GM12801 (cell line): ENCODE measurements around the gene LEMD1.

Source experiments
- TF ChIP-seq, protein P1 (sequence below): IDR thresholded peaks from one replicate; pipeline ENCODE4 v1.5.1; 2011; ENCODE audit warnings: control low read depth; ENCODE audit not compliant: insufficient read length; ENCODE audit errors: extremely low read depth

The LEMD1 gene

GRCh38 chr1:205422993-205423642, 1.3 kb upstream of the LEMD1 start:
- TF ChIP-seq, protein P1, sequence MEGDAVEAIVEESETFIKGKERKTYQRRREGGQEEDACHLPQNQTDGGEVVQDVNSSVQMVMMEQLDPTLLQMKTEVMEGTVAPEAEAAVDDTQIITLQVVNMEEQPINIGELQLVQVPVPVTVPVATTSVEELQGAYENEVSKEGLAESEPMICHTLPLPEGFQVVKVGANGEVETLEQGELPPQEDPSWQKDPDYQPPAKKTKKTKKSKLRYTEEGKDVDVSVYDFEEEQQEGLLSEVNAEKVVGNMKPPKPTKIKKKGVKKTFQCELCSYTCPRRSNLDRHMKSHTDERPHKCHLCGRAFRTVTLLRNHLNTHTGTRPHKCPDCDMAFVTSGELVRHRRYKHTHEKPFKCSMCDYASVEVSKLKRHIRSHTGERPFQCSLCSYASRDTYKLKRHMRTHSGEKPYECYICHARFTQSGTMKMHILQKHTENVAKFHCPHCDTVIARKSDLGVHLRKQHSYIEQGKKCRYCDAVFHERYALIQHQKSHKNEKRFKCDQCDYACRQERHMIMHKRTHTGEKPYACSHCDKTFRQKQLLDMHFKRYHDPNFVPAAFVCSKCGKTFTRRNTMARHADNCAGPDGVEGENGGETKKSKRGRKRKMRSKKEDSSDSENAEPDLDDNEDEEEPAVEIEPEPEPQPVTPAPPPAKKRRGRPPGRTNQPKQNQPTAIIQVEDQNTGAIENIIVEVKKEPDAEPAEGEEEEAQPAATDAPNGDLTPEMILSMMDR = no peak

DNA sequence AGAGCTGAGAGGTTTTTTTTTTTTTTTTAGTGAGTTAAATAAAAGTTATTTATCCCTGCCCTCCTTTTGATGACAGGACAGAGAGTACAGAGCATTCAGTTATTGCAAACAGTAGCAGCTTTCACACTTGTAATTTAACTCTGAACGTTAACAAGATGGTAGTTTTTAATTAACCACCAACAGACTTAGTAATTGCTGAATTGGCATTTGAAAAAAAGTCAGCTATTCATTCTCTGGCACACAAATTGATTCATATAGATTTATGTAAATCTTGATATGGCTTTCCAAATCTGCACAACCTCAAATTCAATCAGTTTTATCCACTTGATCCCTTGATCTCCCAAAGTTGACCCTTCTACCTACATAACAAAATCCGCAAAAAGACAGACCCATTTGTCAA, 918 bp downstream of the LEMD1 start:
- TF ChIP-seq, protein P1 = no peak

DNA sequence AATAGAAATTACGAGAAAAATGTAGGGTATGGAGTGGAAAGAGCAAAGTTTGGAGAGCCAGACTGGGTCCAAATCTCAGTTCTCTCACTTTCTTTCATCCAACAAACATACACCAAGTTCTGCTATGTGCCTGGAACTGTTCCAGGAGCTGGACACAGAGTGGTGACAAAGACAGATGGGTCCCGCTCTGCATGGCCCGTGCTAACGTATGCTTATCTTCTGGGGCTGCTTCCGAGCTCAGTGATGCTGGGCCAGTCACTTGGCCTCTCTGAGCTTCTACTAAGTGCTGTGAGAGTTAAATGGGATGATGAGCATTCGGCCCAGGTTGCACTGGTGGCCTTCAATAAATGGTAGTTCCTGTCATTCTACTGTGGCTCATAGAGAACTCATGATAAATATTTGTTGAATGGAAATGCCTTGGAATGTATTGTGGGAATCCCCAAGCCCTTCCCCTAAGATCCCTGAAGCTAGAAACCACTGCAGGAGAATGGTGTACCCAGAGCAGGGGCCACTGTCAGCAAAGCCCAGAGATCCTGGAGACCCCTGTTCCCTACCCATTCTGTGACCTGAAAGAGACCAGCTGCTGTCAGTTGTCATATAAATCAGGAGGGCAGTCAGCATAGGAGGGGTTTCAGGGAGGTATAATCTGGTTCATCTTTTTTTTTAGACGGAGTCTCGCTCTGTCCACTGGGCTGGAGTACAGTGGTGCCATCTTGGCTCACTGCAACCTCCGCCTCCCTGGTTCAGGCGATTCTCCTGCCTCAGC, 3.8 kb downstream of the LEMD1 start:
- TF ChIP-seq, protein P1 = no peak

- TF ChIP-seq, protein P1 = no peak
Measured at GRCh38 chr1:205416322-205416721, 5.5 kb downstream of the LEMD1 start.

DNA sequence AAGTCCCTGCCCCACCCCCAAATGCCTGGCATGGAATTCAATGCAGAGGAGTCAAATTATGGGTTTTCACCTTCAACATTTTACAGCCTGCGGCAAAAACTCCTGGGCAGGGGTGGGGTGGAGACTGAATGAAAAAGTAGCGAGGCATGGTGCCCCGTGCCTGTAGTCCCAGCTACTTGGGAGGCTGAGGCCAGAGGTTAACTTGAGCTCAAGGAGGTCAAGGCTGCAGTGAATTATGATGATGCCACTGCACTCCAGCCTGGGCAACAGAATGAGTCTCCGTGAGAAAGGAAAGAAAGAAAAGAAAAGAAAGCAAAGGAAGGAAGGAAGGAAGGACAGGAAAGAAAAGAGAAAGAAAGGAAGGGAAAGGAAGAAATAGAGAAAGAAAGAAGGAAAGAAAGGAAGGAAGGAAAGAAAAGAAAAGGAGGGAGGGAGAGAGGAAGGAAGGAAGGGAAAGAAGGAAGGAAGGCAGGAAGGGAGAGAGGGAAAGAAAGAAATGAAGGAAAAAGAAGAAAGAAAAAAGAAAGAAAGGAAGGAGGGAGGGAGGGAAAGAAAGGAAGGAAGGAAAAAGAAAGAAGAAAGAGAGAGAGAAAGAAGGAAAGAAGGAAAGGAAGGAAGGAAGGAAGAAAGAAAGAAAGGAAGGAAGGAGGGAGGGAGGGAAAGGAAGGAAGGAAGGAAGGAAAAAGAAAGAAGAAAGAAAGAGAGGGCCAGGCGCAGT, 11.1 kb downstream of the LEMD1 start:
- TF ChIP-seq, protein P1 = no peak

- TF ChIP-seq, protein P1 = no peak
Measured at GRCh38 chr1:205407970-205408369, 13.9 kb downstream of the LEMD1 start.

- TF ChIP-seq, protein P1 = no peak
Measured at GRCh38 chr1:205398586-205398985, 23.3 kb downstream of the LEMD1 start.
